Right ventricle myocardium inferior (tissue), 1 donor: ENCODE data around the gene CFAP46. TPM values are rescaled to one million over a fixed set of nuclear protein-coding genes. Genes with fewer than 3 reads are reported as not detected.
"Not testable (repeated sequence)": the region's sequence is repeated elsewhere in the genome, so short reads cannot be mapped to it uniquely, and the experiment has no call there.

Source experiments
- ATAC-seq: fragments of 200-7000 bp; cut with Tn5 transposase; one replicate; pipeline ENCODE4 v1.9.1; 2020; ENCODE audit warnings: mild to moderate bottlenecking, moderate library complexity
- DNase-seq: peaks from one replicate; pipeline ENCODE4 v3.0.0; 2021; ENCODE audit errors: missing footprints
- intact Hi-C: fragments of 100-400 bp; cut with DNase I; formaldehyde crosslinking; loops from one replicate; pipeline ENCODE4 v1.11.0; 2022
- total RNA-seq: library from RNA; stranded (reverse); fragmentation: NEBNext Ultra II Directional; extraction: Animal tissue kit (Norgen Biotek cat#: 25700); gene quantifications from one replicate; pipeline ENCODE4 v1.2.1, GENCODE V29; 2021
- donor health status: DM: no; HTN: yes; CAD: no; lungs with severe emphysema.

The CFAP46 gene
- total RNA-seq, 1 donor from 2014 or later: 0.57 TPM

- DNase-seq (peak; percentile 59), ATAC-seq (no peak)
- intact Hi-C loops: no loop called here
Observed at GRCh38 chr10:132933308-132934042, 8.9 kb downstream of the CFAP46 start.

GRCh38 chr10:132932461-132933307 is 9.7 kb downstream of the CFAP46 start:
- ATAC-seq: no peak
- DNase-seq: peak; percentile 60
- intact Hi-C loops: no loop called here

GRCh38 chr10:132931258-132932250 is 10.8 kb downstream of the CFAP46 start:
- intact Hi-C loops, ATAC-seq: not testable (repeated sequence)
- DNase-seq: peak; percentile 15

- ATAC-seq, intact Hi-C loops: not testable (repeated sequence)
- DNase-seq: peak; percentile 34
Observed at GRCh38 chr10:132930701-132931100, 11.7 kb downstream of the CFAP46 start.

GRCh38 chr10:132929953-132930548 is 12.3 kb downstream of the CFAP46 start:
- ATAC-seq: peak; percentile 9
- intact Hi-C loops: no loop called here

GRCh38 chr10:132929480-132929879 is 12.9 kb downstream of the CFAP46 start:
- ATAC-seq: no peak
- peak; percentile 17 for DNase-seq
- intact Hi-C loops: no loop called here

More at GRCh38 chr10:132929953-132930548, 12.3 kb downstream of the CFAP46 start:
- DNase-seq: peak; percentile 30

- intact Hi-C loops: no loop called here
- DNase-seq (peak; percentile 40), ATAC-seq (no peak)
Observed at GRCh38 chr10:132928261-132928660, 14.1 kb downstream of the CFAP46 start.

GRCh38 chr10:132927824-132928223 is 14.5 kb downstream of the CFAP46 start:
- DNase-seq (peak; percentile 61), ATAC-seq (peak; percentile 69)

GRCh38 chr10:132926777-132927650 is 15.4 kb downstream of the CFAP46 start:
- DNase-seq: peak; percentile 60
- intact Hi-C loops: no loop called here
- ATAC-seq: no peak

More at GRCh38 chr10:132927824-132928223, 14.5 kb downstream of the CFAP46 start:
- intact Hi-C loops: no loop called here

- DNase-seq (peak; percentile 65), ATAC-seq (no peak)
- intact Hi-C loops: no loop called here
Observed at GRCh38 chr10:132926070-132926469, 16.3 kb downstream of the CFAP46 start.

- ATAC-seq: no peak
- DNase-seq: peak; percentile 55
- intact Hi-C loops: no loop called here
Observed at GRCh38 chr10:132925614-132926013, 16.8 kb downstream of the CFAP46 start.

- ATAC-seq (no peak), DNase-seq (peak; percentile 54)
- intact Hi-C loops: no loop called here
Observed at GRCh38 chr10:132925071-132925561, 17.3 kb downstream of the CFAP46 start.

GRCh38 chr10:132924046-132924952 is 18.1 kb downstream of the CFAP46 start:
- DNase-seq (peak; percentile 35), ATAC-seq (no peak)
- intact Hi-C loops: no loop called here

GRCh38 chr10:132923384-132923783 is 19.0 kb downstream of the CFAP46 start:
- intact Hi-C loops, ATAC-seq: not testable (repeated sequence)
- peak; percentile 41 for DNase-seq

GRCh38 chr10:132922872-132923271 is 19.5 kb downstream of the CFAP46 start:
- DNase-seq: peak; percentile 23
- no peak for ATAC-seq
- intact Hi-C loops: no loop called here
